OCI-LY1 (cell line): ENCODE measurements around the gene AKAP9.

Source experiments
- H2AFZ ChIP-seq: fragments of 200-600 bp; sonication (generic), shearing (Covaris generic); 2 replicates; pipeline ENCODE4 v1.6.0; 2014; ENCODE audit warnings: antibody characterized with exemption, mild to moderate bottlenecking, low read length
- H3F3A ChIP-seq: fragments of 200-600 bp; sonication (generic), shearing (Covaris generic); 2 replicates; pipeline ENCODE4 v1.6.0; 2014; ENCODE audit warnings: mild to moderate bottlenecking, antibody characterized with exemption, low read length, moderate library complexity; ENCODE audit not compliant: insufficient read depth
- H3K27ac ChIP-seq: fragments of 200-600 bp; sonication (generic); 2 replicates; pipeline ENCODE4 v1.5.1; 2014; ENCODE audit warnings: low read length, mixed run types, mild to moderate bottlenecking, low read depth; ENCODE audit not compliant: poor library complexity, severe bottlenecking
- H3K27me3 ChIP-seq: fragments of 200-600 bp; sonication (generic); 2 replicates; pipeline ENCODE4 v1.6.0; 2014; ENCODE audit warnings: antibody characterized with exemption, mild to moderate bottlenecking, low read length, moderate library complexity; ENCODE audit not compliant: insufficient read depth
- H3K36me3 ChIP-seq: fragments of 200-600 bp; sonication (generic); 2 replicates; pipeline ENCODE4 v1.6.1; 2014; ENCODE audit warnings: mild to moderate bottlenecking, antibody characterized with exemption, low read length, moderate library complexity, mixed read lengths; ENCODE audit not compliant: insufficient read depth
- H3K4me1 ChIP-seq: fragments of 200-600 bp; sonication (generic); 2 replicates; pipeline ENCODE4 v1.5.1; 2014; ENCODE audit warnings: mild to moderate bottlenecking, low read length, moderate library complexity; ENCODE audit not compliant: insufficient read depth, severe bottlenecking
- H3K4me2 ChIP-seq: fragments of 200-600 bp; sonication (generic), shearing (Covaris generic); 2 replicates; pipeline ENCODE4 v1.6.1; 2014; ENCODE audit warnings: low read length
- H3K4me3 ChIP-seq: fragments of 200-600 bp; sonication (generic); 2 replicates; pipeline ENCODE4 v1.5.1; 2014; ENCODE audit warnings: low read length, low read depth, mild to moderate bottlenecking, mixed read lengths; ENCODE audit not compliant: poor library complexity, severe bottlenecking
- H3K79me2 ChIP-seq: fragments of 200-600 bp; shearing (Covaris generic); 2 replicates; pipeline ENCODE4 v1.6.1; 2016; ENCODE audit warnings: mixed run types, low read length, mixed read lengths; ENCODE audit not compliant: insufficient read depth
- H3K9ac ChIP-seq: fragments of 200-600 bp; sonication (generic), shearing (Covaris generic); 2 replicates; pipeline ENCODE4 v1.6.1; 2014; ENCODE audit warnings: mild to moderate bottlenecking, low read length, mixed read lengths
- H3K9me2 ChIP-seq: fragments of 200-600 bp; sonication (generic), shearing (Covaris generic); 2 replicates; pipeline ENCODE4 v1.6.1; 2014; ENCODE audit warnings: low read depth, mild to moderate bottlenecking, low read length, mixed read lengths
- H3K9me3 ChIP-seq: fragments of 200-600 bp; shearing (Covaris generic); 2 replicates; pipeline ENCODE4 v1.6.1; 2014; ENCODE audit warnings: low read length, mixed read lengths
- H4K20me1 ChIP-seq: fragments of 200-600 bp; sonication (generic), shearing (Covaris generic); 2 replicates; pipeline ENCODE4 v1.6.0; 2016; ENCODE audit warnings: mild to moderate bottlenecking, low read length; ENCODE audit not compliant: insufficient read depth
- CTCF ChIP-seq: fragments of 200-600 bp; sonication (generic), shearing (Covaris generic); IDR thresholded peaks from 2 replicates; pipeline ENCODE4 v1.5.1; 2017; ENCODE audit warnings: mild to moderate bottlenecking, antibody characterized with exemption, low read length, moderate library complexity, mixed read lengths
- EZH2 ChIP-seq: fragments of 200-600 bp; sonication (generic), shearing (Covaris generic); IDR thresholded peaks from 2 replicates; pipeline ENCODE4 v1.8.0; 2017; ENCODE audit warnings: borderline replicate concordance, mixed run types, mild to moderate bottlenecking, antibody characterized with exemption, low read length, moderate library complexity, mixed read lengths

AKAP9 gene

GRCh38 chr7:91929463-91929862 lies 11.2 kb upstream of the AKAP9 start:
- Histone ChIP-seq H3K9me2 (no peaks in the 10 kb centered on the region), H4K20me1 (no peaks in the 10 kb centered on the region), H3K4me2 (no peak overlapping the region; the same call in 1 of the 2 replicates), H3K4me3 (no peak overlapping the region), H3K27ac (no peak overlapping the region), H2AFZ (no peak overlapping the region), H3K9ac (no peak overlapping the region), H3K27me3 (peaks cover 7% of the 10 kb centered on the region; the same call in 1 of the 2 replicates), H3K79me2 (no peaks in the 10 kb centered on the region), H3K9me3 (0 out of 2 replicates have a peak, but pooled peaks cover 3% of the 10 kb centered on the region), H3K36me3 (no peaks in the 10 kb centered on the region), H3F3A (no peaks in the 10 kb centered on the region), H3K4me1 (no peaks in the 10 kb centered on the region)
- TF ChIP-seq EZH2: no peak
- TF ChIP-seq CTCF: no peak

- H3K4me3 ChIP-seq: peak overlapping the region; percentile 72
- no peaks in the 10 kb centered on the region for H3K9me2 ChIP-seq
- no peaks in the 10 kb centered on the region for H3K36me3 ChIP-seq
- peak overlapping the region; percentile 25; the same call in 1 of the 2 replicates for H2AFZ ChIP-seq
- 0 out of 2 replicates have a peak, but pooled peaks cover 8% of the 10 kb centered on the region for H3F3A ChIP-seq
- peaks cover 34% of the 10 kb centered on the region for H3K4me1 ChIP-seq
- TF ChIP-seq EZH2: no peak
- no peak for TF ChIP-seq CTCF
- H4K20me1 ChIP-seq: no peaks in the 10 kb centered on the region
- H3K9me3 ChIP-seq: no peaks in the 10 kb centered on the region
- peak overlapping the region; percentile 78 for H3K27ac ChIP-seq
- H3K4me2 ChIP-seq: peak overlapping the region; percentile 84
- peak overlapping the region; percentile 77 for H3K9ac ChIP-seq
- peaks cover 38% of the 10 kb centered on the region for H3K79me2 ChIP-seq
- no peaks in the 10 kb centered on the region for H3K27me3 ChIP-seq
These were observed 491 bp upstream of the AKAP9 start for GRCh38 chr7:91940171-91940570.

GRCh38 chr7:91941450-91941849 lies 788 bp downstream of the AKAP9 start:
- no peaks in the 10 kb centered on the region for H4K20me1 ChIP-seq
- no peaks in the 10 kb centered on the region for H3K27me3 ChIP-seq
- peak overlapping the region; percentile 78 for H3K27ac ChIP-seq
- H3K4me2 ChIP-seq: peak overlapping the region; percentile 84
- 0 out of 2 replicates have a peak, but pooled peaks cover 12% of the 10 kb centered on the region for H3F3A ChIP-seq
- H3K36me3 ChIP-seq: 0 out of 2 replicates have a peak, but pooled peaks cover 2% of the 10 kb centered on the region
- peaks cover 49% of the 10 kb centered on the region for H3K79me2 ChIP-seq
- TF ChIP-seq EZH2 (no peak), CTCF (no peak)
- H2AFZ ChIP-seq: no peak overlapping the region
- peak overlapping the region; percentile 72 for H3K4me3 ChIP-seq
- no peaks in the 10 kb centered on the region for H3K9me3 ChIP-seq
- no peaks in the 10 kb centered on the region for H3K9me2 ChIP-seq
- peak overlapping the region; percentile 77 for H3K9ac ChIP-seq
- peaks cover 47% of the 10 kb centered on the region for H3K4me1 ChIP-seq
